BE2C (cell line): ENCODE data around the gene MAN1B1.
A peak's percentile ranks its signal among the peaks of the same experiment; 100 is the strongest.

Source experiments
- DNase-seq: peaks from one replicate; pipeline ENCODE4 v3.0.0-alpha.2; 2020
- H3K27me3 ChIP-seq: fragments of 250-450 bp; sonication (Bioruptor Pico); 2 replicates; pipeline ENCODE4 v1.5.1; 2020; ENCODE audit warnings: mild to moderate bottlenecking
- H3K36me3 ChIP-seq: fragments of 250-450 bp; sonication (Bioruptor Pico); 2 replicates; pipeline ENCODE4 v1.5.1; 2020; ENCODE audit warnings: mild to moderate bottlenecking
- H3K4me1 ChIP-seq: fragments of 250-450 bp; sonication (Bioruptor Pico); 2 replicates; pipeline ENCODE4 v1.5.1; 2020
- H3K4me3 ChIP-seq: 2 replicates; pipeline ENCODE4 v1.5.1; 2011; ENCODE audit warnings: low read depth, low read length
- H3K9me3 ChIP-seq: fragments of 250-450 bp; sonication (Bioruptor Pico); 2 replicates; pipeline ENCODE4 v1.5.1; 2020
- CTCF ChIP-seq: IDR thresholded peaks from 2 replicates; pipeline ENCODE4 v1.5.1; 2012; ENCODE audit warnings: mild to moderate bottlenecking, low read depth, low read length

Gene MAN1B1

DNA sequence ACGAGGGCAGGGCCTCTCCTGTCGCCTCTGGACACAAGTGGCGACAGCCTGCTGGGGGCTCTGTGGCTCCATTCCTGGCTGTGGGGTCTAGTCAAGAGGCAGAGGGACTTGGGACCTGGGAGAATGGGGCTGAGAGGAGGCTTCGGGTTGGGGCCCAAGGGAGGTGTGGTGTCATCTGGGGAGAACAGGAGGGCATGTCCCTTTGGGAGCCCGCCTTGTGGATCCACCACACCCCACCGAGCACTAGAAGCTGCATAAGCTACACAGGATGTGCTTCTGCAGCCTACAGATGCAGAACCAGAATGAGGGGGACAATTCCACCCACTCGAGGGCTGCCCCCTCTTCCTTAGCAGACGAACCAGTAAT, 3.9 kb upstream of the MAN1B1 start:
- no peak for TF ChIP-seq CTCF
- Histone ChIP-seq H3K4me1 (peaks cover 18% of the 10 kb centered on the region), H3K36me3 (peaks cover 42% of the 10 kb centered on the region), H3K27me3 (no peaks in the 10 kb centered on the region), H3K9me3 (no peaks in the 10 kb centered on the region), H3K4me3 (no peak overlapping the region)
- no peak for DNase-seq

DNA sequence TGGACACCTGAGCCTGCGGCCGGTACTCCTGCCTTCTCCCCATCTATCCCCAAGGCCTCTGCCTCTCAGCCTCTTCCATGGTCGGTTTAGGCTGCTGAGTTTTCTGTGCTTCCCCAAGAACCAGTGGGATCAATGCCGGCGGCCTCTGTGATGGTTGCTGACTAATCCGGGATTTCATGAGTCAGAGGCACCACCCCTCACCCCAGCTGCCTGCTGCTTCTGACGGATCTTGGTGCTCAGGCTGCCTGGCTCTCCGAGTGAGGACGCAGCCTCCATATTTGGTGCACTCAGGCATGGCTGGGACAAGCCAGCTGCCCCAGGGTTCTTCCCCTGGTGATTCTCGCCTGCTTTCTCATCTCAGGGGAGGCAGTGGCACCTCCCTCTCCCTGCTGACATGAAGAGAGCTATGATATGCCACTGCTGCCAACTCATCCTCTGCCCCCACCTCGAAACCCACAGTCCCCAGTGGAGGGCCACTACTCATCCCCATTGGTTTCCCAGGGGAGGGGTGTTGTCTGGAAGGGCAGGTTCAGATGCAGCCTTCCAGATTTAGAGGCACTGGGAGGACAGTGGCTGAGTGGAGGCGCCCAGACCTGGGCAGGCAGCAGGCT, 3.3 kb upstream of the MAN1B1 start:
- no peak for TF ChIP-seq CTCF
- H3K36me3 ChIP-seq = peaks cover 39% of the 10 kb centered on the region
- no peaks in the 10 kb centered on the region for H3K9me3 ChIP-seq
- H3K4me3 ChIP-seq = no peak overlapping the region
- peaks cover 15% of the 10 kb centered on the region for H3K4me1 ChIP-seq
- DNase-seq = peak; percentile 89
- no peaks in the 10 kb centered on the region for H3K27me3 ChIP-seq

- H3K4me1 ChIP-seq = peaks cover 12% of the 10 kb centered on the region
Measured at GRCh38 chr9:137084526-137084925, 2.3 kb upstream of the MAN1B1 start.

DNA sequence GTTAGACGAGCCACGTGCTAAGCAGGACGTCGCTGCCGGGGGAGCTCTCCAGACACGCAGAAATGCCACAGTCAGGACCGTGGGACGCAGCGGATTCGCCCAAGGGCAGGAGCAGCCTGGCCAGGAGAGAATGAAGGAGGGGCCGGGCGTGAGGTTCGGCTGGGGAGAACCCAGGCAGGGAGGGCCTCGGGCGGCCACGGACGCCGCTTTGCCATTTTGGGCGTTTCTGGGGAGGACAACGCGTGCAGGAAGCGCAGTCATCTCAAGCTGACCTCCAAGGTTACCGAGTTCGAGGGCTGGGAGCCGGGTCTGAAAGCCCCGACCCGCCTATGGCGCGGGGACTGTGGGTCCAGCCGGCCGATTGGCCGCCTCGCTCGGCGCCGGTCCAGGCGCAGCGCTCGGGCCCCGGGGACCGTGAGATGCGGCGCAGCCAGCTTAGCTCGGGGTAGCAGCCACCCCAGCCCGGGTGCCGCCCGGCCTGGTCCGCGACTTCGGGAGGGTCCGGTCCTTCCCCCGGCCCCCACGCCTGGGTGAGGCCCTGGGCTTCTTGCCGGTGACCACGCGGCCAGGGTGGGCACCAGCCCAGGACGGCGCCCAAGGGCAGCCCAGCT, 760 bp upstream of the MAN1B1 start:
- H3K4me3 ChIP-seq = peak overlapping the region; percentile 78
- no peaks in the 10 kb centered on the region for H3K9me3 ChIP-seq
- no peak for TF ChIP-seq CTCF
- H3K4me1 ChIP-seq = peaks cover 12% of the 10 kb centered on the region
- DNase-seq = peak; percentile 61
- H3K27me3 ChIP-seq = no peaks in the 10 kb centered on the region
- peaks cover 15% of the 10 kb centered on the region for H3K36me3 ChIP-seq

More at GRCh38 chr9:137084526-137084925, 2.3 kb upstream of the MAN1B1 start:
- H3K4me3 ChIP-seq = no peak overlapping the region
- H3K27me3 ChIP-seq = no peaks in the 10 kb centered on the region
- peaks cover 29% of the 10 kb centered on the region for H3K36me3 ChIP-seq
- TF ChIP-seq CTCF = no peak
- no peaks in the 10 kb centered on the region for H3K9me3 ChIP-seq
- no peak for DNase-seq

DNA sequence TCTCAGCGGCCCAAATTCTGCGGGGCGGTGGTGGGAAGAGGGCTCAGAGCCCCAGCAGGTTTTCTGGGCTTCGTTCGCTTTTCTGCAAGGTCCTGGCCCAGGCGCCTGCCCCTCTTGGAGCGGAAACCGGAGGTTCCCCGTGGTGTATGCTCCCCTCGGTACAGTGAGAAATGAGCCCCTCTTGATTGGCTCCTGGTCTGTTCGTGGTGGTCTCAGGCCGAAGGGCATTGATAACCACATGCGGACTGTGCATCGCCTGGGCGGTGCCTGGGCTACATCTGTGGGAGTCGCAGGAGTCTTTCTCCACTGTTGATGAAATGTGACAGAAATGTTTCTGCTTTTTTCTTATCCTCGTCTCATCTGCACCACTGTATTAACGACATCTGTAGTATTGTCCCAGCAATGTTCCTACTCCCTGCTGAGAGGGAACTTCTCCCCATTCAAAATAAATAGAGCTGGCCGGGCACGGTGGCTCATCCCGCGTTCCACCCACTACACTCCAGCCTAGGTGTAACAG, 682 bp downstream of the MAN1B1 start:
- no peak for DNase-seq
- Histone ChIP-seq H3K9me3 (no peaks in the 10 kb centered on the region), H3K36me3 (peaks cover 7% of the 10 kb centered on the region; the same call in 1 of the 2 replicates), H3K4me3 (peak overlapping the region; percentile 87), H3K27me3 (no peaks in the 10 kb centered on the region), H3K4me1 (peaks cover 12% of the 10 kb centered on the region)
- no peak for TF ChIP-seq CTCF

- Histone ChIP-seq H3K27me3 (no peaks in the 10 kb centered on the region), H3K4me3 (peak overlapping the region; percentile 87)
- TF ChIP-seq CTCF = no peak
Measured at GRCh38 chr9:137088121-137088520, 1.3 kb downstream of the MAN1B1 start.

More at GRCh38 chr9:137088121-137088520, 1.3 kb downstream of the MAN1B1 start:
- Histone ChIP-seq H3K4me1 (peaks cover 7% of the 10 kb centered on the region), H3K36me3 (peaks cover under 1% of the 10 kb centered on the region; the same call in 1 of the 2 replicates), H3K9me3 (no peaks in the 10 kb centered on the region)
- no peak for DNase-seq
